Measurements from ENCODE around the gene BBX.
"Not testable (repeated sequence)": the region's sequence is repeated elsewhere in the genome, so short reads cannot be mapped to it uniquely, and the experiment has no call there.

BBX gene

GRCh38 chr3:107798381-107798780 is 275.6 kb downstream of the BBX start:
- DNase-seq (ENCODE audit: low read depth, low spot score) = no peak

GRCh38 chr3:107800710-107801109 is 277.9 kb downstream of the BBX start:
- DNase-seq (ENCODE audit: low read depth, low spot score) = no peak

DNA sequence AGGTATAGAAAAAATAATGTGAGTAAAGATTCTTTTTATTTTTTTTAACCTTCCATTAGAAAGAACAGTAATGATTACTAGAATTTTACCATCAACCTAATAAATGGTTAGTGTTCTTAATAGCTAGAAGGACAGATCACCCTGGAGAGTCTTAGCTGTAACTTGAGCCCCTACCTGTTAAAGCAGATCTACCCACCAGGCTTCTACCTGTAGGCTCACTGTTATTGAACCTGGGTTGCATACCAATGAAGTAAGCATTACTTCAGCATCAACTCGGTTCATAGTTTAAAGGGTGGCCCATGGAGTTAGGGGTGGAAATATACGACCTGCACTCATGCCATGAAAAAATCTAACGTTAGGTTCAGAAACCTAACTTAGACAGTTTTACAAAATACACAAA is 280.4 kb downstream of the BBX start:
- no peak for DNase-seq (ENCODE audit: low read depth, low spot score)

DNA sequence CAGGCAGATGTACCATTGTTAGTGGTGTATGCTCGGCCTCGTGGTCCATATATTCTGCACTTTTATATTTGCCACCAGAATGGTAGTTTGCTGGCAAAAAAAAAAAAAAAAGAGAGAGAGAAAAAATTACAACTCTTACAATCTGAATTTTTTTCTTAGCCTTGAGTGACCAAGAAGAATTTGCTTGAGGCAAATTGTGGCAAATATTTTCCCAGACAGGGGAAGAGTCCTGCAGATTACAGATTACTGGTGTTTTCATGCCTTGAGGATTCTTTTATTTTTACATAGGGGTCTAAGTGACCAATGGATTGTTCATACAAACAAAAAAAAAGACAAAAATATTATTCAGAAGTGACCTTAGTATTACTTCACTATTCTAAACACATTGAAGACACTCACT is 283.3 kb downstream of the BBX start:
- no peak for DNase-seq (ENCODE audit: low read depth, low spot score)

DNA sequence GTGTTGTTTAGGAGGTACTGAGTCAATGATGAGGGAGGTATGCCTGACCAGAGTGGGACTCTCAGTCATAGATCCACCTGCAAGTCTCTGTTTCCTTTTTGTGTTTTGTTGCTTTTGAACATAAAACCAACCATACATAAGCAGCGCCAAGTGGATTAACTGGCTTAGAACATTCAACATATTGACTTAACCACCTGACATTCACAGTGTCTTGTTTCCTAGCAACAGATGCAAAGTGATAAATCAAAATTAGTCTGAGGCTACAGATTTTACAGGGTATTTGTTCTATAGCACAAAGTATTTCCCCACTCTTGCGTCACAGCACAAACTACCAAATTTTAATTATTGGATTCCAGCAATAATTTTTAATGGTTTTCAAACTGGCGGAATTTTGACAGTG is 283.8 kb downstream of the BBX start:
- DNase-seq (ENCODE audit: low read depth, low spot score) = no peak

DNA sequence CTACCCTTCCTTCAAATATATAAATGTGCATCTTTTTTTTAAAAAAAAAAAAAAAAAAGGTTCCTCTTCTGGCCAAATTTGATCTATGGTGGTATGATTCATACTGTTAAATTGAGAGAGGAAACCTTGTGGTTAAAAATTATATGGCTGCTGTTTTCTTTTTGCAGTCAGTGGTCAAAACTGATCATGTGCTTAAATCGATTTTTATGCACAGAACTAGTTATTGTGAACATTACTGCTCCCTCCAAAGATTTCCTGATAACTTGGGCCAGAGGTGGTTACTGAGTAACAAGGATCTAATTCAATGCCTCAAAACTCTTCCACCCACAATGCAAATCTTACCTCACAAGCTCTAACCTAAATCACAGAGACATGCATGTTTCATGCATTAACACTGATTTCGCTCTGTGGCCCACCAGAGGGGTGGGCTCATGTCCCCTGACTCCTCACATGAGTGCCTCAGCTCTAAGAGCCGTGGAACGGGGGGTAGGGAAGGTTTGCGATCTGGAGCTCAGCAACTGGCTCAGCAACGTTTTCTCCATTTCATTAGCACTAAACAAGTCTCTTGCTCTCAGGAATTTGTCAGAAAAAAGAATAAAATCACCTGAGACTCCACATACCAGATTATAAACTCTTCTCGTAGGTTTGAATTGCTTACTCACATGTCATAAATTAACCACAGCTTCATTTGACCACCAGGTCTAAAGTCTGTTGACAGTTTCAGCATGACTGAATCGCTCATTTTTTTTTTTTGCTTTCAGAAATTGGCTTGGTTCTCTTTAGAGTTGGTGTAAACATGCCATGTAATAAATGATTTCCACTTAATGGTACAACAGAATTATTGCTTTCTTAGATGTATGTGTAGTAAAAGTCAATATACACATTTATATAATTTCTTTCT is 287.7 kb downstream of the BBX start:
- no peak for DNase-seq (ENCODE audit: low read depth, low spot score)

GRCh38 chr3:107813026-107813425 is 290.3 kb downstream of the BBX start:
- no peak for DNase-seq (ENCODE audit: low read depth, low spot score)

DNA sequence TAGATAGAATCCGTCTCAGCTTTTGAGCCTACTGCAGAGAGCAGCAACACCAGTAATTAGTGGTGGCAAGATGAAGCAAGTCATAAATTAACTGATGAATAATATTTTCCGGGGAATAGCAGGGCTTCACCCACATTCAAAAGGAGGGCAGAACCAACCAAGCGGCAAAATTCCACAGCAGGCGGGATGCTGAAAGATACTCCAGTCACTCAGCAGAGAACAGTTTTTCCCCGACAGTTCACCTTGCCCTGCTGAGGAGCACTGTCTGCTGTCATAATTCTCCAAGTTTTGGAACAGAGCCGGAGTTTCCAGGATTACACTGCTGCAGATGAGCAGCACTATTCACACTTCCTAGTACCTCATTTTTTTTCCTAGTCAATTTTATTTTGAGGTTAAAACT is 293.3 kb downstream of the BBX start:
- DNase-seq (ENCODE audit: low read depth, low spot score) = no peak

- no peak for DNase-seq (ENCODE audit: low read depth, low spot score)
Observed at GRCh38 chr3:107817076-107817475, 294.3 kb downstream of the BBX start.

GRCh38 chr3:107818025-107818424 is 295.3 kb downstream of the BBX start:
- no peak for DNase-seq (ENCODE audit: low read depth, low spot score)

GRCh38 chr3:107819656-107820055 is 296.9 kb downstream of the BBX start:
- no peak for DNase-seq (ENCODE audit: low read depth, low spot score)

GRCh38 chr3:107822308-107822707 is 299.5 kb downstream of the BBX start:
- DNase-seq (ENCODE audit: low read depth, low spot score) = no peak

DNA sequence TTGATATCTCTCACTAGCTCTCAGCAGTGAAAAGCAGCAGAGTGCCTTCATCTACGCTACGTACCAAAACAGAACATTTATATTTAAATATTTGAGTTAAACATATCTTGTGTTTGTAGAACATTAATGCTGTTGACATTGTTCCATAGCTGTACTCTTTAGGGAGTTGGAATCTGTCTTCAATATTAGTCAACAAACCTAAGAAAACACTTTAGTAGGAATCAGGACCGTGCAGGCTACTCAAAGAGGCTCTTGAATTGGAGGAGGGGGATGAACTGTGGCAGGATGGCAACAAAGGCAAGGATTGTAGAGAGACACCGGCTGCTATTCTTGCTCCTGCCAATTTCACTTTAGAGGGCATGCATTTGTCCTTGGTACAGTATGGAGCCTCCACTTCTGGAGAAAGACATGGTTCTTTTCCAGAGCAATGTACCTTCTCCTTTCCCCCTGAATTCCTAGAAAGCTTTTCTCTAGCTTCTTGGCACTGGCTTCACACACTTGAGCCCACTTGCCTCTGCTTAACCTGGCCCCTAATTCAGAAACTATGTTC is 302.1 kb downstream of the BBX start:
- no peak for DNase-seq (ENCODE audit: low read depth, low spot score)

GRCh38 chr3:107825556-107825955 is 302.8 kb downstream of the BBX start:
- DNase-seq (ENCODE audit: low read depth, low spot score) = no peak

GRCh38 chr3:107826727-107827126 is 304.0 kb downstream of the BBX start:
- DNase-seq (ENCODE audit: low read depth, low spot score) = no peak

- DNase-seq (ENCODE audit: low read depth, low spot score) = no peak
Observed at GRCh38 chr3:107829185-107829584, 306.4 kb downstream of the BBX start.

DNA sequence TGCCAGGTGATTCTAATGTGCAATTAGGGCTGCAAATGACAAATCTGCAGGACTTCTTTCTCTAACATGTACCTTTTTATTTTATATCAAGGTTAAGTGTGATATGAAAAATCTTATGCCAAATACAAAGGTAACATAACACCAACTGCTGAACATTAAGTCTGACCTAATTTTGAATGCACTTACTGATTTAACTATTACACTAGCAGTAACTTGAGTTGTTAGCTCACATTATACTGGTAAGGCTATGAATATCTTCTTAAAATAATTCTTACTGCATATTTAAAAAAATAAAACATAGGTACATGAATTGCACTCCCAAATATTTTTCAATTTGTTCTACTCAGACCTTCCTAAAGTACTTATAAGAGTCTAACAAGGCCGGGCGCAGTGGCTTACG is 308.8 kb downstream of the BBX start:
- no peak for DNase-seq (ENCODE audit: low read depth, low spot score)

DNA sequence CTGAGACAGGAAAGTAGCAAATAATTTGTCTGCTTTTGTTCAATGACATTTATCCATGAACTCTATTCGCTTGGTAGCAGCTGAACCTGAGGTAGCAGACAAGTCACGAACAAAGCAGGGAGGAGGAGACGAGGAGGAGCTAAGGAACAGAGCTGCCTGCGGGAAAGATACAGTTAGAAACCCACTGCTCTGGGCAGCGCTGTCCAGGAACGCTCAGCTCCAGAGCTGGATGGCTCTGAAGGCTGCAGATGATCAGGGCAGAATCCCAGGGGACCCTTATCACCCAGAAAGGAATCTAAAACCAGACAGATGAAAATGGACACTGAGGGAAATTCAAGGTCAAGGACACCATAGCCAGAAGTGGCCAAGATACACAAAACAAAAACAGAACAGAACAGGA is 310.3 kb downstream of the BBX start:
- DNase-seq (ENCODE audit: low read depth, low spot score) = no peak

DNA sequence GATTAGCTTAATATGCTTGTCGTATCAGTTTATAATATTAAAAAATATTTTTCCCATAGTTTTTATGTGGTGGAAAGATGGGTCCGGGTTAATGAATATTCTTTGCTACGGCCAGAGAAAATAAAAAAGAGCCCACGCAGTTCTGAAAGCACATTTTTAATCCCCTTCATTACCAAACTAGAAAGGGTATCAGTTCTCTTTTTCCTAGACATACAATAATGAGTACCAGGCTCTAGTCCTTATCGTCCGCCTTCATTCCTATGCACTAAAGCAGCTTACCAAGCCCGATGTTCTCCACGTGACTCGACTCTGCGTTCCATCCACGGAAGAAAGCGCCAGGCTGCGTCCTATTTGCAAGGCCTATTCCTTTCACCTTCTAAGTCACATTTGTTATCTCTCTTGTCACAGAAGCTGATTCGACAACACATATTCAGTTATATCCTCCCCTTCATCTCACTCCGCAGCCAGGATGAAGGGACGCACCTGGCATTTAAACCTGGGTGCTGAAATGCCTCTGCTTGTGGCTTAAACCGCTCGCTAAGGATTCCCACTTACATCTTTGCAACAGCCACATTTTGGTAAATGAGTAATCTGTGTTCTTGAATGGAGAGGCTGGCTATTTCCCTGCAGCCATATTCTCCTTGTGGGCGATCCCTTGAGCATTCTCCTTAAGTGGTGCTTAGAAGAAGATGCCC is 311.1 kb downstream of the BBX start:
- DNase-seq (ENCODE audit: low read depth, low spot score) = no peak

- not testable (repeated sequence) for DNase-seq (ENCODE audit: low read depth, low spot score)
Observed at GRCh38 chr3:107835001-107835400, 312.2 kb downstream of the BBX start.

GRCh38 chr3:107837895-107838612 is 315.3 kb downstream of the BBX start:
- DNase-seq (ENCODE audit: low read depth, low spot score) = no peak

- DNase-seq (ENCODE audit: low read depth, low spot score) = no peak
Observed at GRCh38 chr3:107841831-107842230, 319.1 kb downstream of the BBX start.
